Karpas-422 (cell line): Measurements from ENCODE around the gene LINGO1. TPM values are rescaled to one million over a fixed set of nuclear protein-coding genes. Genes with fewer than 3 reads are reported as not detected.

Experiments
- DNase-seq: peaks from one replicate; pipeline ENCODE4 v3.0.0-alpha.2; 2015
- H2AFZ ChIP-seq: fragments of 200-600 bp; sonication (generic); 2 replicates; pipeline ENCODE4 v1.6.1; 2014; ENCODE audit warnings: antibody characterized with exemption, low read length, mixed read lengths
- H3K27ac ChIP-seq: fragments of 200-600 bp; sonication (generic); 2 replicates; pipeline ENCODE4 v1.5.1; 2014; ENCODE audit warnings: mild to moderate bottlenecking, low read length, moderate library complexity
- H3K27me3 ChIP-seq: fragments of 200-600 bp; sonication (generic); 2 replicates; pipeline ENCODE4 v1.6.1; 2014; ENCODE audit warnings: low read length, mixed read lengths
- H3K36me3 ChIP-seq: fragments of 200-600 bp; sonication (generic); 2 replicates; pipeline ENCODE4 v1.6.1; 2014; ENCODE audit warnings: low read length, mixed read lengths; ENCODE audit not compliant: insufficient read depth
- H3K4me1 ChIP-seq: fragments of 200-600 bp; sonication (generic); 2 replicates; pipeline ENCODE4 v1.6.1; 2014; ENCODE audit warnings: mild to moderate bottlenecking, low read length, mixed read lengths
- H3K4me2 ChIP-seq: fragments of 200-600 bp; sonication (generic); 2 replicates; pipeline ENCODE4 v1.6.1; 2014; ENCODE audit warnings: low read length, low read depth, mild to moderate bottlenecking; ENCODE audit not compliant: poor library complexity, severe bottlenecking
- H3K4me3 ChIP-seq: fragments of 200-600 bp; sonication (generic); 2 replicates; pipeline ENCODE4 v1.5.1; 2014; ENCODE audit warnings: mild to moderate bottlenecking, antibody characterized with exemption, low read length, mixed read lengths
- H3K79me2 ChIP-seq: fragments of 200-600 bp; sonication (generic); 2 replicates; pipeline ENCODE4 v1.6.1; 2014; ENCODE audit warnings: mild to moderate bottlenecking, low read length, mixed read lengths
- H3K9ac ChIP-seq: fragments of 200-600 bp; sonication (generic); 2 replicates; pipeline ENCODE4 v1.6.0; 2014; ENCODE audit warnings: low read length
- H3K9me2 ChIP-seq: fragments of 200-600 bp; sonication (generic), shearing (Covaris generic); replicated peaks from 2 replicates; pipeline ENCODE4 v1.6.0; 2014; ENCODE audit warnings: mild to moderate bottlenecking, low read length, moderate library complexity; ENCODE audit not compliant: insufficient read depth
- H3K9me3 ChIP-seq: fragments of 300-700, 200-600 bp; sonication (generic); 2 replicates; pipeline ENCODE4 v1.6.1; 2014; ENCODE audit warnings: low read length, mixed read lengths
- H4K20me1 ChIP-seq: fragments of 200-600 bp; sonication (generic); 2 replicates; pipeline ENCODE4 v1.6.1; 2014; ENCODE audit warnings: mild to moderate bottlenecking, antibody characterized with exemption, low read length, low read depth; ENCODE audit not compliant: insufficient read depth
- total RNA-seq: library from RNA; depleted of rRNA; stranded (reverse); fragments of >200 nt; shearing (Covaris generic); gene quantifications from 2 replicates; pipeline ENCODE4 v1.2.3, GENCODE V29; 2014; ENCODE audit warnings: low replicate concordance

LINGO1 gene
- total RNA-seq, 1 experiment from 2014 or later, result not detected

- no peaks in the 10 kb centered on the region for H3K27me3 ChIP-seq
- H3K27ac ChIP-seq, result no peak overlapping the region
- H3K79me2 ChIP-seq, result no peaks in the 10 kb centered on the region
- H3K9me3 ChIP-seq, result no peaks in the 10 kb centered on the region
- no peaks in the 10 kb centered on the region for H3K9me2 ChIP-seq
- DNase-seq, result no peak
- H4K20me1 ChIP-seq, result no peaks in the 10 kb centered on the region
- no peak overlapping the region for H3K9ac ChIP-seq
- no peaks in the 10 kb centered on the region for H3K36me3 ChIP-seq
- no peak overlapping the region for H3K4me2 ChIP-seq
- H3K4me1 ChIP-seq, result no peaks in the 10 kb centered on the region
- H3K4me3 ChIP-seq, result no peak overlapping the region
- no peak overlapping the region for H2AFZ ChIP-seq
These were observed 16.9 kb upstream of the LINGO1 start for GRCh38 chr15:77649610-77650009.

GRCh38 chr15:77649017-77649416 lies 16.3 kb upstream of the LINGO1 start:
- DNase-seq, result no peak
- Histone ChIP-seq H3K9me2 (no peaks in the 10 kb centered on the region), H3K4me2 (no peak overlapping the region), H3K27ac (no peak overlapping the region), H3K4me1 (no peaks in the 10 kb centered on the region), H3K27me3 (no peaks in the 10 kb centered on the region), H3K9me3 (no peaks in the 10 kb centered on the region), H3K36me3 (no peaks in the 10 kb centered on the region), H2AFZ (no peak overlapping the region), H4K20me1 (no peaks in the 10 kb centered on the region), H3K79me2 (no peaks in the 10 kb centered on the region), H3K4me3 (no peak overlapping the region), H3K9ac (no peak overlapping the region)

GRCh38 chr15:77647961-77648360 lies 15.2 kb upstream of the LINGO1 start:
- H3K9ac ChIP-seq, result no peak overlapping the region
- H3K4me1 ChIP-seq, result no peaks in the 10 kb centered on the region
- H3K27me3 ChIP-seq, result no peaks in the 10 kb centered on the region
- no peaks in the 10 kb centered on the region for H3K36me3 ChIP-seq
- no peak overlapping the region for H3K4me2 ChIP-seq
- no peaks in the 10 kb centered on the region for H3K9me3 ChIP-seq
- no peaks in the 10 kb centered on the region for H3K79me2 ChIP-seq
- no peak for DNase-seq
- no peaks in the 10 kb centered on the region for H4K20me1 ChIP-seq
- H2AFZ ChIP-seq, result no peak overlapping the region
- H3K4me3 ChIP-seq, result no peak overlapping the region
- H3K9me2 ChIP-seq, result no peaks in the 10 kb centered on the region
- no peak overlapping the region for H3K27ac ChIP-seq

GRCh38 chr15:77646104-77646694 lies 13.5 kb upstream of the LINGO1 start:
- DNase-seq, result no peak
- Histone ChIP-seq H3K4me2 (no peak overlapping the region), H3K9me3 (no peaks in the 10 kb centered on the region), H3K9me2 (no peaks in the 10 kb centered on the region), H3K36me3 (no peaks in the 10 kb centered on the region), H3K27me3 (no peaks in the 10 kb centered on the region), H4K20me1 (no peaks in the 10 kb centered on the region), H2AFZ (no peak overlapping the region), H3K4me3 (no peak overlapping the region), H3K27ac (no peak overlapping the region), H3K4me1 (no peaks in the 10 kb centered on the region), H3K9ac (no peak overlapping the region), H3K79me2 (no peaks in the 10 kb centered on the region)

- Histone ChIP-seq H3K79me2 (no peaks in the 10 kb centered on the region), H2AFZ (no peak overlapping the region), H3K4me1 (no peaks in the 10 kb centered on the region), H3K9me3 (no peaks in the 10 kb centered on the region), H3K36me3 (no peaks in the 10 kb centered on the region), H3K4me2 (no peak overlapping the region), H3K4me3 (no peak overlapping the region), H3K9ac (no peak overlapping the region), H4K20me1 (no peaks in the 10 kb centered on the region), H3K9me2 (no peaks in the 10 kb centered on the region), H3K27ac (no peak overlapping the region), H3K27me3 (no peaks in the 10 kb centered on the region)
- no peak for DNase-seq
These were observed 12.9 kb upstream of the LINGO1 start for GRCh38 chr15:77645602-77646001.

GRCh38 chr15:77644543-77645247 lies 12.0 kb upstream of the LINGO1 start:
- no peak overlapping the region for H3K27ac ChIP-seq
- H3K4me1 ChIP-seq, result no peaks in the 10 kb centered on the region
- H3K4me2 ChIP-seq, result no peak overlapping the region
- H3K9ac ChIP-seq, result no peak overlapping the region
- no peaks in the 10 kb centered on the region for H3K27me3 ChIP-seq
- H3K9me2 ChIP-seq, result no peaks in the 10 kb centered on the region
- no peaks in the 10 kb centered on the region for H4K20me1 ChIP-seq
- no peaks in the 10 kb centered on the region for H3K79me2 ChIP-seq
- no peaks in the 10 kb centered on the region for H3K9me3 ChIP-seq
- no peak for DNase-seq
- no peak overlapping the region for H2AFZ ChIP-seq
- H3K4me3 ChIP-seq, result no peak overlapping the region
- H3K36me3 ChIP-seq, result no peaks in the 10 kb centered on the region

- H3K4me2 ChIP-seq, result no peak overlapping the region
- H3K4me3 ChIP-seq, result no peak overlapping the region
- H3K79me2 ChIP-seq, result no peaks in the 10 kb centered on the region
- no peak for DNase-seq
- H3K27me3 ChIP-seq, result no peaks in the 10 kb centered on the region
- no peaks in the 10 kb centered on the region for H3K36me3 ChIP-seq
- H3K9me3 ChIP-seq, result no peaks in the 10 kb centered on the region
- no peaks in the 10 kb centered on the region for H3K4me1 ChIP-seq
- H4K20me1 ChIP-seq, result no peaks in the 10 kb centered on the region
- H2AFZ ChIP-seq, result no peak overlapping the region
- H3K27ac ChIP-seq, result no peak overlapping the region
- no peaks in the 10 kb centered on the region for H3K9me2 ChIP-seq
- H3K9ac ChIP-seq, result no peak overlapping the region
These were observed 11.1 kb upstream of the LINGO1 start for GRCh38 chr15:77643764-77644163.

GRCh38 chr15:77642793-77643430 lies 10.2 kb upstream of the LINGO1 start:
- H3K79me2 ChIP-seq, result no peaks in the 10 kb centered on the region
- no peak for DNase-seq
- H3K9me3 ChIP-seq, result no peaks in the 10 kb centered on the region
- no peak overlapping the region for H2AFZ ChIP-seq
- H3K36me3 ChIP-seq, result no peaks in the 10 kb centered on the region
- no peaks in the 10 kb centered on the region for H3K4me1 ChIP-seq
- no peak overlapping the region for H3K4me2 ChIP-seq
- H3K27me3 ChIP-seq, result no peaks in the 10 kb centered on the region
- no peak overlapping the region for H3K27ac ChIP-seq
- H4K20me1 ChIP-seq, result no peaks in the 10 kb centered on the region
- no peak overlapping the region for H3K9ac ChIP-seq
- no peaks in the 10 kb centered on the region for H3K9me2 ChIP-seq
- H3K4me3 ChIP-seq, result no peak overlapping the region
